Measurements from ENCODE around the gene FCHO1.

The FCHO1 gene

GRCh38 chr19:17734146-17734545, 17.1 kb upstream of the FCHO1 start:
- no peak for DNase-seq

- no peak for DNase-seq
These were observed 15.9 kb upstream of the FCHO1 start for GRCh38 chr19:17735410-17735809.

- DNase-seq = no peak
These were observed 13.6 kb upstream of the FCHO1 start for GRCh38 chr19:17737690-17738153.

- no peak for DNase-seq
These were observed 12.0 kb upstream of the FCHO1 start for GRCh38 chr19:17739121-17739875.

GRCh38 chr19:17741456-17741855, 9.8 kb upstream of the FCHO1 start:
- no peak for DNase-seq

- no peak for DNase-seq
These were observed 7.2 kb upstream of the FCHO1 start for GRCh38 chr19:17743874-17744580.

- DNase-seq = peak; percentile 96
These were observed 3.8 kb upstream of the FCHO1 start for GRCh38 chr19:17747205-17748098.

GRCh38 chr19:17748884-17749638, 2.2 kb upstream of the FCHO1 start:
- DNase-seq = no peak

- peak; percentile 62 for DNase-seq
These were observed 1.4 kb upstream of the FCHO1 start for GRCh38 chr19:17749912-17750317.

GRCh38 chr19:17751912-17752273, 616 bp downstream of the FCHO1 start:
- no peak for DNase-seq

- DNase-seq = no peak
These were observed 1.8 kb downstream of the FCHO1 start for GRCh38 chr19:17752865-17753639.

- no peak for DNase-seq
These were observed 2.7 kb downstream of the FCHO1 start for GRCh38 chr19:17753976-17754375.

- no peak for DNase-seq
These were observed 3.6 kb downstream of the FCHO1 start for GRCh38 chr19:17754634-17755442.

GRCh38 chr19:17755443-17755890, 4.2 kb downstream of the FCHO1 start:
- no peak for DNase-seq

- peak; percentile 44 for DNase-seq
These were observed 4.8 kb downstream of the FCHO1 start for GRCh38 chr19:17755977-17756670.

GRCh38 chr19:17757125-17757524, 5.8 kb downstream of the FCHO1 start:
- DNase-seq = no peak

GRCh38 chr19:17758515-17758914, 7.2 kb downstream of the FCHO1 start:
- DNase-seq = no peak

- DNase-seq = no peak
These were observed 9.9 kb downstream of the FCHO1 start for GRCh38 chr19:17761148-17761547.

GRCh38 chr19:17762505-17763229, 11.4 kb downstream of the FCHO1 start:
- peak; percentile 50 for DNase-seq
